ENCODE results near the gene TAL1.

- TF ChIP-seq CTCF (IDR thresholded peaks at IDR 0.05) (no peak), POLR2A (IDR thresholded peaks at IDR 0.05) (no peak)
Observed at GRCh38 chr1:47208374-47208850, 23.6 kb downstream of the TAL1 start.

All from right lobe of liver (tissue), 4 donors.